Activated CD4-positive, CD25-positive, alpha-beta regulatory T cell (primary cell): Measurements from ENCODE around the gene TSNAX.
"Not testable (repeated sequence)": the region's sequence is repeated elsewhere in the genome, so short reads cannot be mapped to it uniquely, and the experiment has no call there.

ENCODE experiments used
- DNase-seq, 4 experiments: peaks; one replicate each; lab custom pipeline; 2025; lab: John Stamatoyannopoulos, UW

TSNAX gene, protein sequence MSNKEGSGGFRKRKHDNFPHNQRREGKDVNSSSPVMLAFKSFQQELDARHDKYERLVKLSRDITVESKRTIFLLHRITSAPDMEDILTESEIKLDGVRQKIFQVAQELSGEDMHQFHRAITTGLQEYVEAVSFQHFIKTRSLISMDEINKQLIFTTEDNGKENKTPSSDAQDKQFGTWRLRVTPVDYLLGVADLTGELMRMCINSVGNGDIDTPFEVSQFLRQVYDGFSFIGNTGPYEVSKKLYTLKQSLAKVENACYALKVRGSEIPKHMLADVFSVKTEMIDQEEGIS

DNA sequence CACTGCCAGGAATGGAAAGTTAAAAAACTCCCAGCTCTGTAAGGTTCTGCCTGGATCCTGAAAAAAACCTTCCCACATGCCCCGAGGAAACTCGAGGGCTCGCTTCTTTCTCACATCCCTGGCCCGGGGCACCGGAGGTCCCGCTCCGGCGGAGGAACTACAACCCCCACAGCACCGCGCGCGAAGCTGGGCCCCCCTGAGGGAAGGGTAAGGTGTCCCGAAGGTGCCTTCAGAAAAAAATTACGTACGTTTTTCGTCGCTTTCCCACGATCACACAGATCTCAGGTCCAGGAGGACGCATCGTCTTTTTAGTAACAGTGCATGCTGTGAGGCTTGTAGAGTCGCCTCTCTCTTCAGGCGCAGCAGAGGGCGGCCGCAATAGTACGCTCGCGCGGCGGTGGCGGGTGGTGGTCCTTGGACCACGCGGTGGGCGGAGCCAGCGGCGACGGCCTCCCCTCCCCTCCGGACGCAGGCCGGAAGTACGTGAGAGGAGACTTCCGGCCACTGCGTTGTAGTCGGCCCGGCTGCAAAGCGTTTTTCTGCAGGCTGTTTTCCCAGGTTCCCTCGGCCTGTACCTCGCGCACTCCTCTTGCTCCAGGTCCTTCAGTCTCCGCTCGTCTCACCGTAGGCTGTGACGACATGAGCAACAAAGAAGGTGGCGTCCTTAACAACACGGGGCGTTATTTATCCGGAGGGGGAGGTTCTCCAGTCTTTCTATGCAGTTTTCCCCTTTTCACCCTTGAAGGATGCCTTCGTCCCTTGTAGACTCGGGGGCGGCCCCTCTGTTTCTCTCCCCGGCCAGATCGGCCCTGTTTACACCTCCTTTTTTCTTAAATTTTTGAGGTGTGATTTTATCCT lies at the start of gene TSNAX:
TSS of gene TSNAX (plus strand) at position 498 of the 858 bp plus-strand sequence. CDS start at position 640, 142 bp downstream.
- DNase-seq, result peak; percentile 84 to 94 (median 88)

DNA sequence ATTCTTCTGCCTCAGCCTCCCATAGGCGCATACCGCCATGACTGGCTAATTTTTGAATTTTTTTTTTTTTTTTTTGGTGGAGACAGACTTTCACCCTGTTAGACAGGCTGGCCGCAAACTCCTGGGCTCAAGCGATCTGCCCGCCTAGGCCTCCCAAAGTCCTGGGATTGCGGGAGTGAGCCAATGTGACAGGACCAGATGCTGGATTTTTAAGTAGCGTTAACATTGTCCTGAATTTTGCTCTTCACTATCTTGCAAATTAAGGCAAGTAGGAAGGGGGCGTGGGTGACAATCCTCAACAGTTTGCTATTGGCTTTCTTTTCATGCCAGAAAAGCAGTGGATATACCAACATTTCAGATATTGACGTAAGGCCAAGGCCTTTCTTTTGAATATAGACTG lies 49.7 kb upstream of the TSNAX start:
- DNase-seq, result no peak

DNA sequence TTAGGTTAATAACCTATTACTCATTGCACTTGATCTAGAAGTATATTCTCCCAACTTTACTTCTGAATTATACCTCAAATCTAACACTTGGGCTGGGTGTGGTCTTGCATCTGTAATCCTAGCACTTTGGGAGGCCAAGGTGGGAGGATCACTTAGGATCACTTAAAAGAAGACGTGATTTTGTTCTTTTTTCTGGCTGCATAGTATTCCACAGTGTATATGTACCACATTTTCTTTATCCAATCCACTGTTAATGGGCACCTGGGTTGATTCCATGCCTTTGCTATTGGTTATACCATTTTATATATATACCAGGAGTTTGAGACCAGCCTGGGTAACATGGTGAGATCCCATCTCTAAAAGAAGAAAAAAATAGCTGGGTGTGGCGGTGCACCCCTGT lies 48.5 kb upstream of the TSNAX start:
- DNase-seq, result no peak

DNA sequence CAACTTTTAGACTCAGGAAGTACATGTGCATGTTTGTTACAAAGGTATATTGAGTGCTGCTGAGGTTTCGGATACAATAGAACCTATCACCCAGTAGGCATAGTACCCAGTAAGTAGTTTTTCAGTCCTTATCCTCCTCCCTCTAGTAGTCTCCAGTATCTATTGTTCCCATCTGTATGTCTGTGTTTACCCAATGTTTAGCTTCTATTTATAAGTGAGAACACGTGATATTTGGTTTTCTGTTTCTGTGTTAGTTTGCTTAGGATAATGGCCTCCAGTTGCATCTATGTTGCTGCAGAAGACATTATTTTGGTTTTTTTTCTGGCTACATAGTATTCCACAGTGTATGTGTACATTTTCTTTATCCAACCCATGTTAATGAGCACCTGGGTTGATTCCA lies 47.2 kb upstream of the TSNAX start:
- no peak for DNase-seq

DNA sequence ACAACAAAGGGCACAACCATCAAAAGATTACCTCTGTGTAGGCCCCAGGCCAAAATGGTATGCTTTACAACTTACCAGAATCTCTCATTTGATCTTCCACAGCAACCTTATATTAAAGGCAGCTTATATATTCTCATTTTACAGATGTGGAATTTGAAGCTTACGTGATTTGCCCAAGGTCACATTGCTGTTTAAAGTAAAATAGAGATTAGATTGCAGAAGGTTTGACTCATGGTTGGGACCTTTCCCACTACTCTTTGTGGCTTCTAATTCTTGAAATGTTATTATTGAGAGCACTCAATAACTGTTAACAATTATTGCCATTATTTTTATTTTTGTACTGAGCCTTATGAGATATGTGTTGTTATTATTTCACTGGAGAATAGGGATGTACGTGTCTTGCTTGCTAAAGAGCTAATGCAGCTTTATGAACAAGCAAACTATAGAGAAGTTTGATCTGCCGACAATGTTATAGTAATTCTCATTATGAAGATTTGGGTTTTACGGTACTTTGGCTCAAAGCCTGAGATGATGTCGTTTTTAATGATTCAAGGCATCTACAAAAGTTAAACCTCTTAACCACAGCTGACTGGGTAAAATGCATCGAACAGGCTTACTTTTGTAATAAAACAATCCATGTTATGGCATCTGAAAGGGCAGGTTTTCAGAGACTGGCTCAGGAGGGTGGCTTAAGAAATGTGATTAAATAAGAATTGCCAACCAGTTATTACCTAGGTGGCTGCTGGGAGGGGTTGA lies 43.3 kb upstream of the TSNAX start:
- DNase-seq, result no peak

DNA sequence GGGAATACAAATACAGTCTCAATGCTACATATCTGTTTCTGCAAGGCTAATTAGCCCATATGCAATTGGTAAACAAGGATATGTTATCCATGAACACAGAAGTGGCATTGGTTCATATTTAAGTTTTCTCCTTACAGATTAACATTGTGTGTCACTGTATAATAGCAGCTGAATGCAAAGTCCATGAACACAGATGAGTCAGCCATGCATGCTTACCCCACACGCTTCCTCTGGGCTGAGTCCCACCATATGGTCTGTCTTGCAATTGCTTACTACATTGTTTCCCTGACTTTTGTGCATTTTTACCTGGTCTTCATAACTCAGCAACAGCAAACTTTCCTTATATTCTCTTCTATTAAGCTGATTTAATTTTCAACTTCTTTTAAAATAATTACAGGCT lies 41.5 kb upstream of the TSNAX start:
- no peak for DNase-seq

DNA sequence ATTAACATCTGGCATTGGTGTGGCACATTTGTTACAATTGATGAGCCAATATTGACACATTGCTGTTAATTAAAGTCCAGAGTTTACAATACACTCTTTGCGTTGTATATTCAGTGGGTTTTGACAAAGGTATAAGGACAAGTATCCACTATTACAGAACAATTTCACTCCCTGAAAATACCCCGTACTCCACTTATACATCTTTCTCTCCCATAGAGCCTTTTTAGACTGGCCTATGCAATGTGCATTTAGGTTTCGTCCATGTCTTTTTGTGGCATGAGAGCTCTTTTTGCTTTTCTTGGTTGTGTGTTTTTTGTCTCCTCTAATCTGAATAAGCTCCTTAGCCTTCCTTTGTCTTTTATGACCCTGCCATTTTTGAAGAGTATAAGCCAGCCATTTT lies 40.6 kb upstream of the TSNAX start:
- no peak for DNase-seq

DNA sequence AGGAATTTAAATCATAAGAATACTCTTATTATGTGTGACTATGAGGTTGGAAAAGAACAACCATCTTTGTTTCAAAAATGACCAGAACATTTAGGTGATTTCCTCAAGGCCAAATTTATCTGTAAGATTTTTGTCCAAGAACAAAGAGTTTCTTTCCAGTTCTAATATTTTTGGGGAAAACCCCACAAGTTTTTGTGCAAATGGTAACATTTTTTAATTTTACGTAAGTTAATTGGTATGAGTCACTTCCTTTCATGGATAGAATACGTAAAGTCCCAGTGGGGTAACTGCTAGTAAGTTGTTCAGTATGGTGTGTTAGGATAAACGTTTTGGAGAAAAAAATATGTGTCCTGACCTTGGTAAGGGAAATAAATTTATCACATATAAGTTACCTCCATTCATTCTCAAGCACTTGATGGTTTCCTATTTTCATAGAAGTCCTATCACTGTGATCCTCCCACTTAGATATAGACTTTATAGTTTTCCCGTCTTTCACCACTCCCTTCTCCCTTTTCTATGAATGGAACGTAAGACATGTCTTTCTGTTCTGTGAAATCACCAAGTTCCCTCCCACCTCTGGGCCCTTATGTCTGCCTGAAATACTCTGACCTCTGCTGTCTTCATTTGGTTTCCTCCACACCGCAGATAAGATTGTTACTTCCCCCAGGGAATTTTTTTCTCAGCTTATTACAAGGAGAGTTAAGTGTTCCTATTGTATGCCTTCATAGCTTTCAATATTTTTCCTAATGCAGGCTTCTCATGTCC lies 34.9 kb upstream of the TSNAX start:
- no peak for DNase-seq

DNA sequence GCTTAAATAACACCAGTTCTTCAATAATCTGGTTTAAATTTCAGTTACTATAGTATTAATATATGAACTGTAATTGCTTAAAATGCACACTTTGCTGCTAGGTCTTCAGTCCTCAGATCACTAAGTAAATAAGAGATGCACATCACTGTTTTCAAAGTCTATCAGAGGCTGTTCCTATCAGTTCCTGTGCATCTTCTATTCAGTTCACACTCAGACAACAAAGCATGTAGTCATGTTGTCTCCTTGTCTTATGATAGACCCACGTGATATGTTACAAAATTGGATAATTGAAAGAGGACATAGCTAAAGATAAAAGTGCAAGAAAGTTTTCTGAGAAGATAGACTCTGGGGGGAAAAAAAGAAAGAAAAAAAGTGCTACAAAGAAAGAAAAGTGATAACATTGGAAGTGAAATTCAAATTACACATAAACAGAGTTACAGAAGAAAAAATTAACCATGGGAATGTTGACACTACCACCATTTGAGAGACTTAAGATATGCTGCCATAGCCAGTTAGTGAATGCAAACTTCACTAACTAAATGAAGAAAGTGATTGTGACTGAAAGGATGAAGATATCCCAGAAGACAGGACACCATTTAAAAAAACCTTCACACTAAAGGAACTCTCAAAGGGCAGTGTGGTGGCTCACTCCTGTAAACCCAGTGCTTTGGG lies 33.9 kb upstream of the TSNAX start:
- no peak for DNase-seq

DNA sequence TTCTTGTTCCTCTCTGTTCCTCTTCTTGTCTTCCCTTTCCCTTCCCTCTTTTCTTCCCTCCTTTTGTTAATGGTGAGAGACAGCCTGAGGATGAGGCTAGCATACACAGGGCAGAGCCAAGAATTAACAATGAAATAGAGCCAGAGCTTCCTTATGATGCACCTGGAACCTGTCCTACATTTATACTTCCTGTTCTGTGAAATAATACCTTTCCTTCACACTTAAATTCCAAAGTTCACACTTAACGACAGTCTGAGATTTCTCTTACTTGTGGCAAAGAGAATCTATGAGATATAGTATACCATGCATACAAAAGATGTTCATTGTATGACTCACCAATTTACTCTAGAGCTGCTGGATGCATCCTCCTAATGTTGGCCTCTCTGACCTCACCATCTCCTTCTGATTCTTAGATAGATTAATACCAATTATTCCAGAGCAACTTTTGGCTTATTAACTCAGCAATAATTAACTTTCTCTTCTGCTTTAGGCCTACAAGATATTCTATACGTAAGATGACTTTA lies 30.8 kb upstream of the TSNAX start:
- DNase-seq, result no peak

DNA sequence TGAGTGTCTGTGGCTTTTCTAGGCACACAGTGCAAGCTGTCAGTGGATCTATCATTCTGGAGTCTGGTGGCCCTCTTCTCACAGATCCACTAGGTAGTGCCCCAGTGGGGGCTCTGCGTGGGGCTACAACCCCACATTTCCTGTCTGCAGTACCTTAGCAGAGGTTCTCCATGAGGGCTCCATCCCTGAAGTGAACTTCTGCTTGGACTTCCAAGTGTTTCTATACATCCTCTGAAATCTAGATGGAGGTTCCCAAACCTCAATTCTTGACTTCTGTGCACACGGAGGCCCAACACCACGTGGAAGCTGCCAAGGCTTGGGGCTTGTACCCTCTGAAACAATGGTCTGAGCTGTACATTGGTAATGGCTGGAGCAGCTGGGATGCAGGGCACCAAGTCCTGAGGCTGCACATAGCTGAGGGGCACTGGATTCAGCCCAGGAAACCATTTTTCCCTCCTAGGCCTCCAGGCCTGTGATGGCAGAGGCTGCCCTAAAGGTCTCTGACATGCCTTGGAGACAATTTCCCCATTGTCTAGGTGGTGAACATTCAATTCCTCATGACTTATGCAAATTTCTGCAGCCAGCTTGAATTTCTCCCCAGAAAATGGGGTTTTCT lies 29.2 kb upstream of the TSNAX start:
- DNase-seq, result no peak

DNA sequence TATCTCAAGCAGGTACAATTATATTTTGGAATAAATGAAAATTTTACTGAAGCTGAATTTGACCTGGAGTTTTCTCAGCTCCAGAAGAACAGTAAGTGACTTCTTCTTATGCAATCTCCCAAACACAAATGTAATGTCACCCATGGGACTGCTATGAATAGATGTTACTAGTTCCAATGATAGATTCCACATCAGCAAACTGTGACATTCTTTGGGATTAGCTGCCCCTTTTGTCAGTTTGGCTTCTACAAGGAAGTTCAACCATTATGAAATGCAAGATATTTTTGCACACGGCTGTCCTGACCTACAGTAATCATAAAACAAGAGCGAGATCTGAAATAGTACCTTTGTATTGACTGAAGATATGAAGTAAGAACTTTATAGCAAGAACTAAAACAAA lies 27.8 kb upstream of the TSNAX start:
- no peak for DNase-seq

DNA sequence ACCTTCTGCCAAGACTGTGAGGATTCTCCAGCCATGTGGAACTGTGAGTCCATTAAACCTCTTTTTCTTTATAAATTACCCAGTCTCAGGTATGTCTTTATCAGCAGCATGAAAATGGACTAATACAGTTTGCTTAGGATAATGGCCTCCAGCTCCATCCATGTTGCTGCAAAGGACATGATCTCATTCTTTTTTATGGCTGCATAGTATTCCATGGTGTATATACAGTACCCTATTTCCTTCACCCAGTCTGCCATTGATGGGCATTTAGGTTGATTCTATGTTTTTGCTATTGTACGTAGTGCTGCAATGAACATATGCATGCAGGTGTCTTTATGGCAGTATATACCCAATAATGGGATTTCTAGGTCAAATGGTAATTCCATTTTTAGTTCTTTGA lies 25.3 kb upstream of the TSNAX start:
- DNase-seq, result not testable (repeated sequence)

DNA sequence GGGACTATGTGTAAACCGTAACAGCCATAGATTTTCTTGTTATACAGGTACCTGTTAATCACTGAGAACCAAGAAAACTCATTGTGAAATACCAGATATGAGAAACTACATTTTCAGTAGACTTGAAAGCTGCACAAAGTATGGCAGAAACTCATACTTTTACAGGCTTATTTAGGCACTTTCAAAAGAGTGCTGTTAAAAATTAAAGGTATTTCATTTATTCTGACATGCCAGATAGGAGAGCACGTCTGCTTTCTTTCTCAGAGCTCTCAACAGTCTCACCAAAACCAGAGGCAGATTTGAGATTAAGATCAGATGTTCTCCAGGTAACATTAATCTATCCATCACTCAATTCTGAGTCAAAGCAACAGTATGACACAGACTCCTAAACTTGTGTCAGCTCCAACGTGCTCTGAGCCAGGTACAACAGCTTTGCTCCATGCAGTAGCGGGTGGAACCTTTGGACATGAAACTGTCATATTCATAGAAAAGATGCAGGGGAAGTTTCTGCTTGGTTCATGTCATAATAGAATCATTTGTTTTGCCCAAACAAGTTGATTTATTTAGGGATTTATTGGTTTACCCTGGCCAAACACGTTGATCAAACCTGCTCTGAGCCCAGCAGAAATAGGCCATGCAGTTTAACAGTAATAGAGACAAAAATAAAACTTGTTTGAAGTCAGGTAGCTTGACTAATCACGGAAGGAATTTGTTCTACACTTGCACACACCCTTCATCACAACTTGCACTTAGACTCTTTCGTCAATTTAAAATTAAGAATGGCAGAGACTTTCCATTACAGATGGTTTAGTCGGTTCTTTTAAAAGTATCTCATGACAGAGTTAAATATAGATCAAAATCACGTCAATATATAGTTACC lies 20.8 kb upstream of the TSNAX start:
- no peak for DNase-seq

DNA sequence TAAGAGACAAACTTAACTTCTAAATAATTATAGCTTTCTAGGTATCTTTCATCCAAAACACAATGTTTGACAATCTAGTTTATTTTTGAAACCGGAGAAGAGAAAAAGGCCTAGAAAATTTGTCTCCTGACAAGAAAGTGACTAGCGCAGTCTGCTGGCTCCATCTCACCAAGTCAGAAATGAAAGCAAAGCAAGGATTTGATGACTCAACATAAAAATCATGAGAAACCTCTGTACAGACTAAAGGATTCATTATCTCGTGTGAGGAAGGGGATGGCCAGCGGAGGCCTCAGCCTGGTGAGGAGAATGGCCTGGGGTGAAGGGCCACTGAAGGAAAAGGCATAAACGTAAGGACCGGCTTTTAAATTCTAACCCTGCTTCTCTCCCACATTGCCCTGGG lies 20.0 kb upstream of the TSNAX start:
- no peak for DNase-seq

DNA sequence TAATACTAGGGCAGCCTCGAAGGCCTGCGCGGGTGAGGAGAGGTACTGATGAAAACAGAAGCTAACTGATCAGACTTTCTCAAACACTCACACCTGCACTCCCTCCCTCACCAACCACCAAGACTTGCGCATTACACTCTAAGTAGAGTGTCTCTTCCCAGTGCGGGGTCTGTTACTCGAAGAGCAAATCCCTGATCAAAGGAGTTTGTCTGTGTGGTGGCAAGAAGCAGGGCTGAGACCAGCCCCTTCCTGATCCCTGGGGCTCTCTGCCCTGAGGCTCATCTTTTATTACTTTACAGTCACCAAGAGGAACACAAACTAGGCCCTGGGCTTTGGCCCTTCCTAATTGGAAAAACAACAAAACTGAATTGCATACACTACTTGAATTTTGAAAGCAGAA lies 19.5 kb upstream of the TSNAX start:
- DNase-seq, result no peak

DNA sequence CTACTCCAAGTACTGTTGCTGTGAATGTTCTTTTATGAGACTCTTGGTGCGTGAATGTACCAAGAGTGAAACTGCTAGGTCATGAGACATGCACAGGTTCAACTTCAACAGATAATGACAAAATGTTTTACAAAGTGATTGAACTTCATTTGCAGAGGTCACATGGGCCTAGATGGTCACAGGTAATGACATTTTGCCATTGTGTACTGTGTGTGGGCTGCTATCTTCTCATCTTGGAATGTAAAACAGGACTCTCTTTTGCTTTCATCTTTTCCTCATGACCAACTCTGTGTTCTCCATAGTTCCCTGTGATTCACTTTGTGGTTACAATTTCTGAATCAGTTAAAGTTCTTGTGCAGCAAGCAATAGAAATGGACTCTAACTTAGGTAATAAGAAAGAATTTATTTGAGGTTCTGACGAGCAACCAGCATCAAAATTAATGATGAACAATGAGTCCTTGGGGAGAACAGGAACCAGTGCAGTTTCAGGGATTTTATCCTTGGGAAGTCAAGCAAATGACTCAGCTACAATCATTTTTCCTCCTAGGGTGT lies 16.2 kb upstream of the TSNAX start:
- DNase-seq, result no peak

DNA sequence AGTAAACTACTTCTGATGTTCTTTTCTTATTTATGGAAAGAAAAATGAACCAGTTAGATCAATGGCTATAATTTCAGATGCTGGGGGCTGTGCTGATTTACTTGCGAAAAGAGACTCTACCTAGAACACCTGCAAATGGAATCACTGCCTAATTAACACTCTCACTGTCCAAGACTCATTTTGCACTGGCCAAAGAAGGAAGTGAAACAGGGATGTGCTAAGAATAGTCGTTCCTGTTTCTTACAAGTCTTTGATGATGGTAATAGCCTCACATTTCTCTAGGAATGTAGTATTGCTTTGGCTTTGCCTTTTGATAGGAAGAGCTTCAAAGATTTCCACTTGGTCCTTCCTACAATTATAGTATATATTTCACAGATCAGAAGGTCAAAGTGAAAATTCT lies 12.7 kb upstream of the TSNAX start:
- DNase-seq, result no peak

DNA sequence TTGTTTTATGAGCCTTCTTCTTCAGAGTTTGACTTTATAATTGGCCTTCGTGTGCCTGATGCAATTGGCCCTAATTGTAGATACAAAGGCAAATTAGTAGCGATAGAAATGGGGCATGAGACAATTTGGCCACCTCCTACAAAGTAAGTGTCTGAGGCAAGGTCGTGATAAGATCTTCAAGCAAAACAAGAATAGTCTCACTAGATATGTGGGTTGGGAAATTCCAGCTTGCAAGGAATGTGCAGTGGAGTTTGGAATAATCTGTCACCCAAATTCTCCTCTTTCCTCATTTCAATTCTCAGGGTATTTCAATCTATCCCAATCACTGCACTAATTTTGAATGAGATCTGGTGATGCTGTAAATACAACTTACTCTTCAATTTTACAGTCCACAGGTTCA lies 11.4 kb upstream of the TSNAX start:
- DNase-seq, result no peak
